HEK293 (cell line): ENCODE measurements around the gene IFT122.

ENCODE experiments used
- CTCF ChIA-PET: fragments of 350-600 bp; formaldehyde crosslinking; extraction: SDS; loops from one replicate; lab custom pipeline; 2021; ENCODE audit warnings: antibody characterized with exemption; lab: Yijun Ruan, JAX
- POLR2A ChIA-PET: fragments of 300-600 bp; formaldehyde crosslinking; extraction: SDS; loops from one replicate; lab custom pipeline; 2020; ENCODE audit warnings: antibody characterized with exemption, inconsistent platforms; lab: Yijun Ruan, JAX
- H3K27ac ChIP-seq: fragments of 200-500 bp; sonication (Bioruptor generic); 2 replicates; pipeline ENCODE4 v1.5.1; 2014; ENCODE audit warnings: low read depth, low read length, control low read depth, inconsistent platforms; ENCODE audit errors: extremely low read depth
- H3K36me3 ChIP-seq, 2 experiments: fragments of 200-500 bp in 1 of 2; sonication (Bioruptor generic) in 1 of 2; 1 replicate in 1 of 2; 2 replicates in 1 of 2; pipeline ENCODE4 v1.5.1; 2014 to 2017; ENCODE audit warnings: inconsistent platforms in 2 of 2, low read length in 2 of 2; ENCODE audit not compliant: control insufficient read depth in 2 of 2, insufficient read depth in 1 of 2
- H3K4me1 ChIP-seq: fragments of 200-500 bp; sonication (Bioruptor generic); 2 replicates; pipeline ENCODE4 v1.5.1; 2014; ENCODE audit warnings: mild to moderate bottlenecking, low read length, inconsistent platforms; ENCODE audit not compliant: control insufficient read depth, insufficient read depth
- H3K4me3 ChIP-seq: 2 replicates; pipeline ENCODE4 v1.5.1; 2011; ENCODE audit warnings: low read depth, mild to moderate bottlenecking, control low read depth, low read length, moderate library complexity
- H3K9me3 ChIP-seq: fragments of 200-500 bp; sonication (Bioruptor generic); 2 replicates; pipeline ENCODE4 v1.5.1; 2014; ENCODE audit warnings: low read depth, low read length, inconsistent platforms; ENCODE audit not compliant: control insufficient read depth, insufficient read depth
- GLIS1 ChIP-seq: fragments of 450-650 bp; formaldehyde crosslinking; IDR thresholded peaks from 2 replicates; pipeline ENCODE4 v1.5.1; 2016; ENCODE audit warnings: missing biosample characterization, missing genetic modification characterization
- HOXD13 ChIP-seq: sonication (generic); formaldehyde crosslinking; IDR thresholded peaks from 2 replicates; pipeline ENCODE4 v1.8.0; 2022; ENCODE audit warnings: missing genetic modification reagents, borderline replicate concordance
- SETDB1 ChIP-seq: IDR thresholded peaks from one replicate; pipeline ENCODE4 v1.6.1; 2017; ENCODE audit warnings: mild to moderate bottlenecking, low read length, moderate library complexity, mixed read lengths; ENCODE audit not compliant: insufficient read length
- SP2 ChIP-seq: fragments of 450-650 bp; formaldehyde crosslinking; IDR thresholded peaks from 2 replicates; pipeline ENCODE4 v1.5.1; 2016; ENCODE audit warnings: missing biosample characterization, missing genetic modification characterization
- ZBTB17 ChIP-seq: fragments of 450-650 bp; formaldehyde crosslinking; IDR thresholded peaks from 2 replicates; pipeline ENCODE4 v1.5.1; 2016; ENCODE audit warnings: missing biosample characterization, missing genetic modification characterization
- ZBTB48 ChIP-seq: fragments of 450-650 bp; formaldehyde crosslinking; IDR thresholded peaks from 2 replicates; pipeline ENCODE4 v1.5.1; 2016; ENCODE audit warnings: missing biosample characterization, missing genetic modification characterization
- ZBTB7A ChIP-seq: fragments of 450-650 bp; formaldehyde crosslinking; IDR thresholded peaks from 2 replicates; pipeline ENCODE4 v1.5.1; 2016; ENCODE audit warnings: low read depth, missing biosample characterization, missing genetic modification characterization
- ZIC2 ChIP-seq: fragments of 450-650 bp; formaldehyde crosslinking; IDR thresholded peaks from 2 replicates; pipeline ENCODE4 v1.5.1; 2016; ENCODE audit warnings: missing biosample characterization, missing genetic modification characterization
- ZNF266 ChIP-seq: fragments of 450-650 bp; formaldehyde crosslinking; IDR thresholded peaks from 2 replicates; pipeline ENCODE4 v1.5.1; 2016; ENCODE audit warnings: missing biosample characterization, missing genetic modification characterization, low read depth
- ZNF416 ChIP-seq: fragments of 450-650 bp; formaldehyde crosslinking; IDR thresholded peaks from 2 replicates; pipeline ENCODE4 v1.5.1; 2016; ENCODE audit warnings: missing biosample characterization, missing genetic modification characterization
- ZNF423 ChIP-seq: fragments of 450-650 bp; formaldehyde crosslinking; IDR thresholded peaks from 2 replicates; pipeline ENCODE4 v1.5.1; 2016; ENCODE audit warnings: missing biosample characterization, missing genetic modification characterization
- ZNF501 ChIP-seq: fragments of 450-650 bp; formaldehyde crosslinking; IDR thresholded peaks from 2 replicates; pipeline ENCODE4 v1.5.1; 2016; ENCODE audit warnings: missing biosample characterization, missing genetic modification characterization
- ZNF521 ChIP-seq: fragments of 450-650 bp; formaldehyde crosslinking; IDR thresholded peaks from 2 replicates; pipeline ENCODE4 v1.5.1; 2017; ENCODE audit warnings: missing biosample characterization, mild to moderate bottlenecking, missing genetic modification characterization
- ZNF555 ChIP-seq: fragments of 450-650 bp; formaldehyde crosslinking; conservative IDR thresholded peaks from 2 replicates; pipeline ENCODE4 v1.5.1; 2017; ENCODE audit warnings: missing biosample characterization, mild to moderate bottlenecking, missing genetic modification characterization, inconsistent platforms
- ZNF792 ChIP-seq: fragments of 450-650 bp; formaldehyde crosslinking; IDR thresholded peaks from 2 replicates; pipeline ENCODE4 v1.5.1; 2016; ENCODE audit warnings: missing biosample characterization, missing genetic modification characterization
- ZXDB ChIP-seq: fragments of 450-650 bp; formaldehyde crosslinking; IDR thresholded peaks from 2 replicates; pipeline ENCODE4 v1.5.1; 2016; ENCODE audit warnings: missing biosample characterization, missing genetic modification characterization
- TF ChIP-seq, protein P1 (sequence below): fragments of 450-650 bp; formaldehyde crosslinking; IDR thresholded peaks from 2 replicates; pipeline ENCODE4 v1.5.1; 2017; ENCODE audit warnings: missing biosample characterization, missing genetic modification characterization
- TF ChIP-seq, protein P2 (sequence below): fragments of 450-650 bp; formaldehyde crosslinking; IDR thresholded peaks from 2 replicates; pipeline ENCODE4 v1.5.1; 2016; ENCODE audit warnings: missing biosample characterization, missing genetic modification characterization
- TF ChIP-seq, protein P3 (sequence below): fragments of 450-650 bp; formaldehyde crosslinking; IDR thresholded peaks from 2 replicates; pipeline ENCODE4 v1.5.1; 2017; ENCODE audit warnings: missing biosample characterization, missing genetic modification characterization
- TF ChIP-seq, protein P4 (sequence below): fragments of 450-650 bp; formaldehyde crosslinking; IDR thresholded peaks from 2 replicates; pipeline ENCODE4 v1.5.1; 2017; ENCODE audit warnings: missing biosample characterization, missing genetic modification characterization
- TF ChIP-seq, protein P5 (sequence below): fragments of 450-650 bp; formaldehyde crosslinking; IDR thresholded peaks from 2 replicates; pipeline ENCODE4 v1.5.1; 2016; ENCODE audit warnings: missing biosample characterization, missing genetic modification characterization
- TF ChIP-seq, protein P6 (sequence below): fragments of 450-650 bp; formaldehyde crosslinking; IDR thresholded peaks from 2 replicates; pipeline ENCODE4 v1.5.1; 2016; ENCODE audit warnings: missing biosample characterization, missing genetic modification characterization

IFT122 gene

DNA sequence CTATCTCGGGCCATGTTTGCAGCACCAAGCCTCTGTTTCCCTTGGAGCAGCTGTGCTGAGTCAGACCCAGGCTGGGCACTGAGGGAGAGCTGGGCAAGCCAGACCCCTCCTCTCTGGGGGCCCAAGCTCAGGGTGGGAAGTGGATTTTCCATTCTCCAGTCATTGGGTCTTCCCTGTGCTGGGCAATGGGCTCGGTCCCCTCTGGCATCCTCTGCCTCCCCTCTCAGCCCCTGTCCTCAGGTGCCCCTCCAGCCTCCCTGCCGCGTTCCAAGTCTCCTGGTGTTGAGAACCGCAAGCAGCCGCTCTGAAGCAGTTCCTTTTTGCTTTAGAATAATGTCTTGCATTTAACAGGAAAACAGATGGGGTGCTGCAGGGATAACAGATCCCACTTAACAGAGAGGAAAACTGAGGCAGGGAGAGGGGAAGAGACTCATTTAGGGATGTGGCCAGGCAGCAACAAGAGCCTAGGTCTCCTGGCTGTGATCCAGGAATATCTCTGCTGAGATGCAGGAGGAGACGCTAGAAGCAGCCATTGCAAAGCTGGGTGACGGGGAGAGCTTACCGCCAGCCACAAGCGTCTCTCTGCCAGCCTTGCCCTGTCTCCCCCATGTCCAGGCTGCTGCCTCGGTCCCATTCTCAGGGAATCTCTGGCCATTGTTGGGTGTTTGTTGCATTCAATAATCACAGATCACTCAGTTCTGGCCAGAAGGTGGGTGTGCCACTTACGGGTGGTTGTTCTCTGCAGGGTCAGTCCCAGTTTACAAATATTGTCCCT lies 89.6 kb downstream of the IFT122 start (continued):
- TF ChIP-seq ZNF423 (tag by site-specific recombination), result no peak

DNA sequence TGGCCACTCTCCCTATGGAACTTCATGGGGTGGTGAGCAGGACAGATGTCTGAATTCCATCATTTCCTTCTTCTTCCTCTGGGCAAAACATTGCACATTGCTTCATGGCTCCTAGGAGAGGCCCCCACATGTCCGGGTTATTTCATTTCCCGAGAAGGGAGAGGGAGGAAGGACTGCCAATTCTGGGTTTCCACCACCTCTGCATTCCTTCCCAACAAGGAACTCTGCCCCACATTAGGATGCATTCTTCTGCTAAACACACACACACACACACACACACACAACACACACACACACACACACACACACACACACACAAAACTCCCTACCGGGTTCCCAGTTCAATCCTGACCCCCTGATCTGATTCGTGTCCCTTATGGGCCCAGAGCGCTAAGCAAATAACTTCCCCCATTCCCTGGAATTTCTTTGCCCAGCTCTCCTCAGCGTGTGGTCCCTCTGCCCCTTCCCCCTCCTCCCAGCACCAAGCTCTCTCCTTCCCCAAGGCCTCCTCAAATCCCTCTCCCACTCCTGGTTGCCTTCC lies 90.3 kb downstream of the IFT122 start:
- POLR2A ChIA-PET, result no interaction called here
- CTCF ChIA-PET, result interaction anchor here (0.6 kb wide), 1 partner anchor 282 kb away, joined by 3 read pairs; no protein-coding TSS in a partner anchor
- Histone ChIP-seq H3K36me3 (no peaks in the 10 kb centered on the region), H3K9me3 (no peaks in the 10 kb centered on the region), H3K4me1 (no peaks in the 10 kb centered on the region), H3K4me3 (no peak overlapping the region), H3K27ac (no peak overlapping the region)
- no peak for TF ChIP-seq ZXDB (tag by site-specific recombination)
- no peak for TF ChIP-seq ZNF266 (tag by site-specific recombination)
- TF ChIP-seq ZNF521 (tag by site-specific recombination), result no peak
- TF ChIP-seq ZNF555 (tag by site-specific recombination), result no peak
- no peak for TF ChIP-seq SP2 (tag by site-specific recombination)
- no peak for TF ChIP-seq ZNF792 (tag by site-specific recombination)
- TF ChIP-seq, protein P1, sequence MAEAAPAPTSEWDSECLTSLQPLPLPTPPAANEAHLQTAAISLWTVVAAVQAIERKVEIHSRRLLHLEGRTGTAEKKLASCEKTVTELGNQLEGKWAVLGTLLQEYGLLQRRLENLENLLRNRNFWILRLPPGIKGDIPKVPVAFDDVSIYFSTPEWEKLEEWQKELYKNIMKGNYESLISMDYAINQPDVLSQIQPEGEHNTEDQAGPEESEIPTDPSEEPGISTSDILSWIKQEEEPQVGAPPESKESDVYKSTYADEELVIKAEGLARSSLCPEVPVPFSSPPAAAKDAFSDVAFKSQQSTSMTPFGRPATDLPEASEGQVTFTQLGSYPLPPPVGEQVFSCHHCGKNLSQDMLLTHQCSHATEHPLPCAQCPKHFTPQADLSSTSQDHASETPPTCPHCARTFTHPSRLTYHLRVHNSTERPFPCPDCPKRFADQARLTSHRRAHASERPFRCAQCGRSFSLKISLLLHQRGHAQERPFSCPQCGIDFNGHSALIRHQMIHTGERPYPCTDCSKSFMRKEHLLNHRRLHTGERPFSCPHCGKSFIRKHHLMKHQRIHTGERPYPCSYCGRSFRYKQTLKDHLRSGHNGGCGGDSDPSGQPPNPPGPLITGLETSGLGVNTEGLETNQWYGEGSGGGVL (tag by site-specific recombination), result 0 out of 2 replicates have a peak, but pooled peaks have one; percentile 29
- TF ChIP-seq, protein P2, sequence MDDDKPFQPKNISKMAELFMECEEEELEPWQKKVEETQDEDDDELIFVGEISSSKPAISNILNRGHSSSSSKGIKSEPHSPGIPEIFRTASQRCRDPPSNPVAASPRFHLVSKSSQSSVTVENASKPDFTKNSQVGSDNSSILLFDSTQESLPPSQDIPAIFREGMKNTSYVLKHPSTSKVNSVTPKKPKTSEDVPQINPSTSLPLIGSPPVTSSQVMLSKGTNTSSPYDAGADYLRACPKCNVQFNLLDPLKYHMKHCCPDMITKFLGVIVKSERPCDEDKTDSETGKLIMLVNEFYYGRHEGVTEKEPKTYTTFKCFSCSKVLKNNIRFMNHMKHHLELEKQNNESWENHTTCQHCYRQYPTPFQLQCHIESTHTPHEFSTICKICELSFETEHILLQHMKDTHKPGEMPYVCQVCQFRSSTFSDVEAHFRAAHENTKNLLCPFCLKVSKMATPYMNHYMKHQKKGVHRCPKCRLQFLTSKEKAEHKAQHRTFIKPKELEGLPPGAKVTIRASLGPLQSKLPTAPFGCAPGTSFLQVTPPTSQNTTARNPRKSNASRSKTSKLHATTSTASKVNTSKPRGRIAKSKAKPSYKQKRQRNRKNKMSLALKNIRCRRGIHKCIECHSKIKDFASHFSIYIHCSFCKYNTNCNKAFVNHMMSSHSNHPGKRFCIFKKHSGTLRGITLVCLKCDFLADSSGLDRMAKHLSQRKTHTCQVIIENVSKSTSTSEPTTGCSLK (tag by site-specific recombination), result no peak
- no peak for TF ChIP-seq ZBTB48
- TF ChIP-seq, protein P3, sequence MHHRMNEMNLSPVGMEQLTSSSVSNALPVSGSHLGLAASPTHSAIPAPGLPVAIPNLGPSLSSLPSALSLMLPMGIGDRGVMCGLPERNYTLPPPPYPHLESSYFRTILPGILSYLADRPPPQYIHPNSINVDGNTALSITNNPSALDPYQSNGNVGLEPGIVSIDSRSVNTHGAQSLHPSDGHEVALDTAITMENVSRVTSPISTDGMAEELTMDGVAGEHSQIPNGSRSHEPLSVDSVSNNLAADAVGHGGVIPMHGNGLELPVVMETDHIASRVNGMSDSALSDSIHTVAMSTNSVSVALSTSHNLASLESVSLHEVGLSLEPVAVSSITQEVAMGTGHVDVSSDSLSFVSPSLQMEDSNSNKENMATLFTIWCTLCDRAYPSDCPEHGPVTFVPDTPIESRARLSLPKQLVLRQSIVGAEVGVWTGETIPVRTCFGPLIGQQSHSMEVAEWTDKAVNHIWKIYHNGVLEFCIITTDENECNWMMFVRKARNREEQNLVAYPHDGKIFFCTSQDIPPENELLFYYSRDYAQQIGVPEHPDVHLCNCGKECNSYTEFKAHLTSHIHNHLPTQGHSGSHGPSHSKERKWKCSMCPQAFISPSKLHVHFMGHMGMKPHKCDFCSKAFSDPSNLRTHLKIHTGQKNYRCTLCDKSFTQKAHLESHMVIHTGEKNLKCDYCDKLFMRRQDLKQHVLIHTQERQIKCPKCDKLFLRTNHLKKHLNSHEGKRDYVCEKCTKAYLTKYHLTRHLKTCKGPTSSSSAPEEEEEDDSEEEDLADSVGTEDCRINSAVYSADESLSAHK (tag by site-specific recombination), result no peak
- TF ChIP-seq, protein P4, sequence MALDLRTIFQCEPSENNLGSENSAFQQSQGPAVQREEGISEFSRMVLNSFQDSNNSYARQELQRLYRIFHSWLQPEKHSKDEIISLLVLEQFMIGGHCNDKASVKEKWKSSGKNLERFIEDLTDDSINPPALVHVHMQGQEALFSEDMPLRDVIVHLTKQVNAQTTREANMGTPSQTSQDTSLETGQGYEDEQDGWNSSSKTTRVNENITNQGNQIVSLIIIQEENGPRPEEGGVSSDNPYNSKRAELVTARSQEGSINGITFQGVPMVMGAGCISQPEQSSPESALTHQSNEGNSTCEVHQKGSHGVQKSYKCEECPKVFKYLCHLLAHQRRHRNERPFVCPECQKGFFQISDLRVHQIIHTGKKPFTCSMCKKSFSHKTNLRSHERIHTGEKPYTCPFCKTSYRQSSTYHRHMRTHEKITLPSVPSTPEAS, result peak; percentile 83
- no peak for TF ChIP-seq ZBTB17 (tag by site-specific recombination)
- no peak for TF ChIP-seq SETDB1
- TF ChIP-seq, protein P5, sequence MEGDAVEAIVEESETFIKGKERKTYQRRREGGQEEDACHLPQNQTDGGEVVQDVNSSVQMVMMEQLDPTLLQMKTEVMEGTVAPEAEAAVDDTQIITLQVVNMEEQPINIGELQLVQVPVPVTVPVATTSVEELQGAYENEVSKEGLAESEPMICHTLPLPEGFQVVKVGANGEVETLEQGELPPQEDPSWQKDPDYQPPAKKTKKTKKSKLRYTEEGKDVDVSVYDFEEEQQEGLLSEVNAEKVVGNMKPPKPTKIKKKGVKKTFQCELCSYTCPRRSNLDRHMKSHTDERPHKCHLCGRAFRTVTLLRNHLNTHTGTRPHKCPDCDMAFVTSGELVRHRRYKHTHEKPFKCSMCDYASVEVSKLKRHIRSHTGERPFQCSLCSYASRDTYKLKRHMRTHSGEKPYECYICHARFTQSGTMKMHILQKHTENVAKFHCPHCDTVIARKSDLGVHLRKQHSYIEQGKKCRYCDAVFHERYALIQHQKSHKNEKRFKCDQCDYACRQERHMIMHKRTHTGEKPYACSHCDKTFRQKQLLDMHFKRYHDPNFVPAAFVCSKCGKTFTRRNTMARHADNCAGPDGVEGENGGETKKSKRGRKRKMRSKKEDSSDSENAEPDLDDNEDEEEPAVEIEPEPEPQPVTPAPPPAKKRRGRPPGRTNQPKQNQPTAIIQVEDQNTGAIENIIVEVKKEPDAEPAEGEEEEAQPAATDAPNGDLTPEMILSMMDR (tag by site-specific recombination), result no peak
- no peak for TF ChIP-seq ZNF501 (tag by site-specific recombination)
- no peak for TF ChIP-seq ZBTB7A (tag by site-specific recombination)
- no peak for TF ChIP-seq ZNF416
- peak; percentile 42 for TF ChIP-seq ZIC2
- no peak for TF ChIP-seq HOXD13 (CRISPR knock-in tag)
- peak; percentile 60 for TF ChIP-seq GLIS1 (tag by site-specific recombination)
- TF ChIP-seq, protein P6, sequence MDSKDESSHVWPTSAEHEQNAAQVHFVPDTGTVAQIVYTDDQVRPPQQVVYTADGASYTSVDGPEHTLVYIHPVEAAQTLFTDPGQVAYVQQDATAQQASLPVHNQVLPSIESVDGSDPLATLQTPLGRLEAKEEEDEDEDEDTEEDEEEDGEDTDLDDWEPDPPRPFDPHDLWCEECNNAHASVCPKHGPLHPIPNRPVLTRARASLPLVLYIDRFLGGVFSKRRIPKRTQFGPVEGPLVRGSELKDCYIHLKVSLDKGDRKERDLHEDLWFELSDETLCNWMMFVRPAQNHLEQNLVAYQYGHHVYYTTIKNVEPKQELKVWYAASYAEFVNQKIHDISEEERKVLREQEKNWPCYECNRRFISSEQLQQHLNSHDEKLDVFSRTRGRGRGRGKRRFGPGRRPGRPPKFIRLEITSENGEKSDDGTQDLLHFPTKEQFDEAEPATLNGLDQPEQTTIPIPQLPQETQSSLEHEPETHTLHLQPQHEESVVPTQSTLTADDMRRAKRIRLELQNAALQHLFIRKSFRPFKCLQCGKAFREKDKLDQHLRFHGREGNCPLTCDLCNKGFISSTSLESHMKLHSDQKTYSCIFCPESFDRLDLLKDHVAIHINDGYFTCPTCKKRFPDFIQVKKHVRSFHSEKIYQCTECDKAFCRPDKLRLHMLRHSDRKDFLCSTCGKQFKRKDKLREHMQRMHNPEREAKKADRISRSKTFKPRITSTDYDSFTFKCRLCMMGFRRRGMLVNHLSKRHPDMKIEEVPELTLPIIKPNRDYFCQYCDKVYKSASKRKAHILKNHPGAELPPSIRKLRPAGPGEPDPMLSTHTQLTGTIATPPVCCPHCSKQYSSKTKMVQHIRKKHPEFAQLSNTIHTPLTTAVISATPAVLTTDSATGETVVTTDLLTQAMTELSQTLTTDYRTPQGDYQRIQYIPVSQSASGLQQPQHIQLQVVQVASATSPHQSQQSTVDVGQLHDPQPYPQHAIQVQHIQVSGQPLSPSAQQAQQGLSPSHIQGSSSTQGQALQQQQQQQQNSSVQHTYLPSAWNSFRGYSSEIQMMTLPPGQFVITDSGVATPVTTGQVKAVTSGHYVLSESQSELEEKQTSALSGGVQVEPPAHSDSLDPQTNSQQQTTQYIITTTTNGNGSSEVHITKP (tag by site-specific recombination), result peak; percentile 94
